ENCODE measurements around the gene TTC28.
"Not testable (repeated sequence)": the region's sequence is repeated elsewhere in the genome, so short reads cannot be mapped to it uniquely, and the experiment has no call there.

TTC28 gene

DNA sequence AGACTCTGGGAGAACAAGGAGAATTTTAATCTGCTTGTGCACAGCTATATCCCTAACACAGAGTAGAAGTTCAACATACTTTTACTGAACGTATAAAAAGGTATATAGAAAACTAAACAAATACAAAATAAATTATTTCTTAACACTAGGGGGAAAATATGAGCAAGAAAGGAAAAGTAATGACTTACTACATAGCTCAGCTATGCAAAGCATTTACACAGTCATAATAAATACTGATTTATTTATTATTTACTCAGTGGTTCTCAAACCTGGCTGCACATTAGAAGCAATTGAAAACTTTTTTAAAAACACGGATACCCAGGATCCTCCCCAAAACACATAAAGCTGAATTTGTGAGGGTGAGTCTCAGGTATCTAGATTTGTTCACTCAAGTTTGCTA lies 182.5 kb downstream of the TTC28 start:
- Mint-ChIP-seq H3K9me3 (no peaks in the 10 kb centered on the region), H3K27ac (no peak overlapping the region), H3K36me3 (no peaks in the 10 kb centered on the region), H3K4me3 (no peak overlapping the region), H3K27me3 (peaks cover 6 to 9% of the 10 kb centered on the region in 2 donors), H3K4me1 (no peaks in the 10 kb centered on the region)
- DNase-seq = no peak
- no peak for ATAC-seq (replicated peaks)

DNA sequence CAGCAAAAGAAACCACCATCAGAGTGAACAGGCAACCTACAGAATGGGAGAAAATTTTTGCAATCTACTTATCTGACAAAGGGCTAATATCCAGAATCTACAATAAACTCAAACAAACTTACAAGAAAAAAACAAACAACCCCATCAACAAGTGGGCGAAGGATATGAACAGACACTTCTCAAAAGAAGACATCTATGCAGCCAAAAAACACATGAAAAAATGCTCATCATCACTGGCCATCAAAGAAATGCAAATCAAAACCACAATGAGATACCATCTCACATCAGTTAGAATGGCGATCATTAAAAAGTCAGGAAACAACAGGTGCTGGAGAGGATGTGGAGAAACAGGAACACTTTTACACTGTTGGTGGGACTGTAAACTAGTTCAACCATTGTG lies 188.4 kb downstream of the TTC28 start:
- H3K27ac Mint-ChIP-seq; H3K4me3 Mint-ChIP-seq; H3K9me3 Mint-ChIP-seq; DNase-seq; H3K36me3 Mint-ChIP-seq; ATAC-seq (replicated peaks); H3K4me1 Mint-ChIP-seq: not testable (repeated sequence)
- H3K27me3 Mint-ChIP-seq = peaks cover 6 to 12% of the 10 kb centered on the region in 2 donors

DNA sequence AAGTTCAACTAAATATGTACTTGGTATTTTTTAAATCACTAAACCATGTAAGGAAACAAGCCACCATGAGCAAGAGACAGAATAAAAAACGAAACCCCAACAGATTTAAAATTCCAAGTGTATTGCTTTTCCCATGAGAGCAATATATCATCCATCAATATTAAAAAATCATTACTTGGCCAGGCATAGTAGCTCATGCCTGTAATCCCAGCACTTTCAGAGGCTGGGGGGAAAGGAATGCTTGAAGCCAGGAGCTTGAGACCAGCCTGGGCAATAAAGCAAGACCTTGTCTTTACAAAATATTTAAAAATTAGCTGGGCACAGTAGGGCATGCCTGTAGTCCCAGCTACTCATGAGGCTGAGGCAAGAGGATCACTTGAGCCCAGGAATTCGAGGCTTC lies 190.8 kb downstream of the TTC28 start:
- no peaks in the 10 kb centered on the region for H3K4me1 Mint-ChIP-seq
- H3K4me3 Mint-ChIP-seq = no peak overlapping the region
- H3K9me3 Mint-ChIP-seq = no peaks in the 10 kb centered on the region
- ATAC-seq (replicated peaks) (no peak), DNase-seq (no peak)
- H3K27ac Mint-ChIP-seq = no peak overlapping the region
- no peaks in the 10 kb centered on the region for H3K36me3 Mint-ChIP-seq
- peaks cover 12 to 18% of the 10 kb centered on the region in 2 donors for H3K27me3 Mint-ChIP-seq

DNA sequence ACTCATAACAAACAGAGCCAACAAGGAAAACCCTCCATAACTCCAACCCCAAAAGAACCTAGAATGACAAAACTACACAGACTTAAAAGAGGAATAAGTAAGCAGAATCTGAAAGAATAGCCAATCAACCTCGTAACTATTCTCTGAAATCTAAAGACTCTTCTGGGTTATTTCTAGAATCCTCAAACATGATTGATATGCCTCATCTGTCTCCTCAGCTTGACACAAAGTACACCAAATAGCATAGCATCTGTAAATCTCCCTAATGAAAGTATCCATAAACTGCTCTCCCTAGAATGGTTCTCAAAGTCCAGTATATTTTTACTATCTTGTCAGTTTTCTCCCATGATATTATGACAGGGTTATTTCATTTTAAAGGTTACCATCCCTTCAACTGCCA lies 195.0 kb downstream of the TTC28 start:
- no peaks in the 10 kb centered on the region for H3K4me1 Mint-ChIP-seq
- H3K27me3 Mint-ChIP-seq = peaks cover 6 to 15% of the 10 kb centered on the region in 2 donors
- ATAC-seq (replicated peaks) = no peak
- no peak overlapping the region for H3K4me3 Mint-ChIP-seq
- H3K27ac Mint-ChIP-seq = no peak overlapping the region
- no peaks in the 10 kb centered on the region for H3K36me3 Mint-ChIP-seq
- no peak for DNase-seq
- no peaks in the 10 kb centered on the region for H3K9me3 Mint-ChIP-seq

DNA sequence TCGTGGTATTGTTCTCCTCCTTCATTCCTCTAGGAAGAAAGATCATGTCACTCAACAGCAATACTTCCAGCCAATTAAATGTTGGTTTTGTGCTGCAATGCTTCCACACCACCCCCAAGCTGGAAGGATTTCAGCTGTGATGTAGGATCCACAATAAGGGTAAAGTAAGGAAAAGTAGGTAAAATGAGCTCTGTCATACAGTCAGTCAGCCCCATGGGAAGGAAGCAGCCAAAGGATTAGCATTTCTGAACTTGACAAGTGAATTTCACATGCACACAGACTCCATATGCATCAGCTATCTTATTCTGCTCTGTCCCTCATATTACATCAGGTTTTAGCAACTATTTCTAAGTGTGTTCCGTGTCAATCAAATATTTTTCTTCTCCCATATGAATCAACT lies 197.9 kb downstream of the TTC28 start:
- Mint-ChIP-seq H3K36me3 (no peaks in the 10 kb centered on the region), H3K9me3 (no peaks in the 10 kb centered on the region), H3K27me3 (peaks cover 11 to 14% of the 10 kb centered on the region in 2 donors), H3K4me3 (no peak overlapping the region), H3K4me1 (no peaks in the 10 kb centered on the region), H3K27ac (no peak overlapping the region)
- ATAC-seq (replicated peaks) = no peak
- DNase-seq = no peak

DNA sequence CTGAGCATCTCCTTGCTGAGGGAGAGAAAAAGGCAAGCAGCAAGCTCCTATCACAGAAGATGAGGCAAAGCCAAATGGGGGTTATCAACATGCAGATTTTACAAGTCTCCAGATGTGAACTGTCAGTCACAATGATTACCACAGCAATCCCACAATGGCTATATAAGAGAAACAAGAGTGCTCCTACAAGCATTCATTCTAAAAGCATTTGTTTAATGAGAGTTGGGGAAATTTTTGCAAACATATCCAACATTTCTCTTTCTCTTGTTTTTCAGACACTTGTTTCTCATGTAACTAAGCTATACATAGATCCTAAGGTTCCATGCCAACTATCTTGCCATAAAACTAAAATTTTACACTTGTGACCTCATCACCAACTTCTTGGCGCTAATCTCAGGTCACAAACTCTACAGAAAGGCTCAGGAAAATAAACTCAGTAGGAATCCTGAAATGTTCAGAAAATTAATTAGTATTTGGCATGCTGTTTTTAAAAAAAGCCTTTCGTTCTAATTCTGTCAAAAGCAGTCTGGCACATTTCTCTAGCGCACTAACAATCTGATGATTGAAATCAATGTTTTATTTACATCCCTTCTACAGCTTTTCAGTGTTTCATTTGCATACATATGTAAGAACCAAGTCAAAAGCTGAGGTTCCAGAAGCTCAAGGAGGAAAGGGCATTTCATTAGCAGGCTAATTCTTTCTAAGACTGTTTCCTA lies 199.5 kb downstream of the TTC28 start:
- Mint-ChIP-seq H3K9me3 (no peaks in the 10 kb centered on the region), H3K4me3 (no peak overlapping the region), H3K4me1 (no peaks in the 10 kb centered on the region), H3K27me3 (peaks cover 10 to 11% of the 10 kb centered on the region in 2 donors), H3K27ac (no peak overlapping the region), H3K36me3 (no peaks in the 10 kb centered on the region)
- no peak for ATAC-seq (replicated peaks)
- DNase-seq = no peak

DNA sequence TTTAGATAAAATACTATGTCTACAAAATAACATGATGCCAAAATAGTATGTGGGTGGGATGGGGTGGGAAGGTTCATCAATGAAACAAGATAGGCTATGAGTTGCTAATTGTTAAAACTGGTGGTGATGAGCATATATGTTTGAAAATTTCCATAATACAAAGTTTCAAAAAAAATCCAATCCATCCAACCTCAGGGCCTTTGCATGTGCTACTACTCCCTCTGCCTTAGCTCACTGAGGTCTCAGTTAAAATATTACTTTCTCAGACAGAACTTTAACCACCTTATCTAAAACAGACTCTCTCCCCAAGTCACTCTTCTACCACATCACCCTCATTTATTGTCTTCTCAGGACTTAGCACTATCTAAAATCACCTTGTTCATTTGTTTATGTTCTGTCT lies 201.1 kb downstream of the TTC28 start:
- Mint-ChIP-seq H3K27me3 (peaks cover 4 to 18% of the 10 kb centered on the region in 2 donors), H3K4me3 (no peak overlapping the region), H3K27ac (no peak overlapping the region), H3K4me1 (no peaks in the 10 kb centered on the region), H3K9me3 (no peaks in the 10 kb centered on the region), H3K36me3 (no peaks in the 10 kb centered on the region)
- ATAC-seq (replicated peaks) = no peak
- DNase-seq = no peak

DNA sequence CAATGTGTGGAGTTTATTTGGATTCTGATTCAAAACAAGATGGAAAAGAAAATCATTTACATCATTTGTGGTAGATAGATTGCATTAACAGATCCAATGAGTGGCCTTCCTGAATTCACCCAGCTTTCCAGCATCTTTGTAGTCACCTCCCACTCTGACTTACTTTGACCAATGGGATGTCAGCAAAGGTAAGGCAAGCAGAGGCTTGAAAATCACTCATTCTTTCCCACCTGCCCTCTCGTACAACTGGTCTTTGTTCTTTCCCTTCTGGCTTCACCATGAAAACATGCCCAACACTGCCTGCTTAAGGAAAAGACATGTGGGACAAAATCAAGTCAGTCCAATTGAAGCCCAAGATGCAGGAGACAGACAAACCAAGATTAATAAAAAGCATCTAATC lies 202.1 kb downstream of the TTC28 start:
- Mint-ChIP-seq H3K27ac (no peak overlapping the region), H3K27me3 (peaks cover 4 to 18% of the 10 kb centered on the region in 2 donors), H3K9me3 (no peaks in the 10 kb centered on the region), H3K36me3 (no peaks in the 10 kb centered on the region), H3K4me3 (no peak overlapping the region), H3K4me1 (no peaks in the 10 kb centered on the region)
- ATAC-seq (replicated peaks) (no peak), DNase-seq (no peak)

DNA sequence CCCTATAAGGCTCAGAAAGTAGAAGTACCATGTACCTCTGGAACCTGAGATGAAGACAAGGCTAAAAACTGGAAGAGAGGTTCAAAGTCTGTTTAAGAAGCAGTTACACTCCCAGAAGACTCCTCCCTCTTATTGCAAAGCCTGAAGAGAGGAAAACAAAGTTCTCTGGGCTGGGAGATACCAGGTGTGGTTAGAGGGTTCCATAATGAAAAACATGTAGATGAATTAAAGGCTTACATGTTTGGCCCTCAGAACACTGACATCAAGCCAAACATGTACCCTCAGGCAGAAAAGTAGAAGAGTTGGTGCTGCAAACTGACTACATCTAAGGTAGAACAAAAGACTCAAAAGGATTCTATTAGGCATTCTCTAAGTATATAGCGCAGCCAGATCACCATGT lies 205.3 kb downstream of the TTC28 start:
- peaks cover 0 to 28% of the 10 kb centered on the region in 2 donors for H3K27me3 Mint-ChIP-seq
- no peak for DNase-seq
- H3K9me3 Mint-ChIP-seq = no peaks in the 10 kb centered on the region
- no peaks in the 10 kb centered on the region for H3K36me3 Mint-ChIP-seq
- no peak overlapping the region for H3K4me3 Mint-ChIP-seq
- no peaks in the 10 kb centered on the region for H3K4me1 Mint-ChIP-seq
- ATAC-seq (replicated peaks) = no peak
- H3K27ac Mint-ChIP-seq = no peak overlapping the region

DNA sequence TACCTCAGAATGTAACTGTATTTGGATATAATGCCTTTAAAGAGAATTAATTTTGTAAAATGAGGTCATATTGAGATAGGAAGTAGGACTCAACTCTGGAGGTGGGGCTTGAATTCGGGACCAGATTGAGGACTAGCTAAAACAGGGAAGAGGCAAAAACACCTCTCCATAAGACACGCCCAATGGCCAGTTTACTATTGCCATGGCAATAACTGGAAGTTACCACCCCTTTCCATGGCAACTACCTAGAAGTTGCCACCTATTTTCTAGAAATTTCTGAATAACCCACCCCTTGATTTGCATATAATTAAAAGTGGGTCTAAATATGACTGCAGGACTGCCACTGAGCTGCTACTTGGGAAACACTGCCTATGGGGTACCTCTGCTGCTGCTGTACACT lies 206.4 kb downstream of the TTC28 start:
- H3K27ac Mint-ChIP-seq = no peak overlapping the region
- DNase-seq (no peak), ATAC-seq (replicated peaks) (no peak)
- H3K4me3 Mint-ChIP-seq = no peak overlapping the region
- no peaks in the 10 kb centered on the region for H3K9me3 Mint-ChIP-seq
- peaks cover 4 to 22% of the 10 kb centered on the region in 2 donors for H3K27me3 Mint-ChIP-seq
- no peaks in the 10 kb centered on the region for H3K36me3 Mint-ChIP-seq
- no peaks in the 10 kb centered on the region for H3K4me1 Mint-ChIP-seq

DNA sequence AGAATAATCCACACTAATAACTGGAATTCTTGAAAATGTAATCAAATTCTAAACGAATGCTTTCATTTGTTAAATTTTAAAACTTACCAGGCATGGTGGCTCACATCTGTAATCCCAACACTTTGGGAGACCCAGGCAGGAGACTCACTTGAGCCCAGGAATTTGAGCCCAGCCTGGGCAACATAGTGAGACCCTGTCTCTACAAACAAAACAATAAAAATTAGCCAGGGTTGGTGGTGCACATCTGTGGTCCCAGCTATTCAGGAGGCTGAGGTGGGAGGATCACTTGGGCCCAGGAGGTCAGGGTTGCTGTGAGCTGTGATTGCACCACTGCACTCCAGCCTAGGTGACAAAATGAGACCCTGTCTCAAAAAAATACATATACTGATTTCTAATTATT lies 212.6 kb downstream of the TTC28 start:
- not testable (repeated sequence) for H3K4me3 Mint-ChIP-seq; ATAC-seq (replicated peaks); H3K27me3 Mint-ChIP-seq; H3K9me3 Mint-ChIP-seq; H3K36me3 Mint-ChIP-seq; H3K27ac Mint-ChIP-seq; DNase-seq; H3K4me1 Mint-ChIP-seq

DNA sequence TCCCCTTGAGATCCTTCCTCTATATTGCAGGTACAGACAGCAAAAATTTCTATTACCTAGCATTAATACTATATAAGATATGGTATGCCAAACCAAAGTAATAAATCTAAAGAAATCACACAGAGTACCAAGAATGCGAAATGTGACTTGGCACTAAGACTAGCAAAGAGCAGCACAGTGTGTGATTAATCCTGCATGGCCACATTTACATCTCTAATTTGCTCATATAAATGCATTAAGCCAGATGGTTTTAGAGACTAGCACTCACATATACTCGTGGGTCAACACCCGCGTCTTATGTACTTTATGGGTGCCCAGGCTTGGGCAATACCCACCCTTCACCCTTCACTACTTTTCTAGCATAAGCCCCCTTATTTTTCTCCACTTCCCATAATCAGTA lies 213.2 kb downstream of the TTC28 start:
- no peak for DNase-seq
- Mint-ChIP-seq H3K27ac (no peak overlapping the region), H3K4me3 (no peak overlapping the region), H3K27me3 (peaks cover 4 to 10% of the 10 kb centered on the region in 2 donors), H3K4me1 (no peaks in the 10 kb centered on the region), H3K9me3 (no peaks in the 10 kb centered on the region), H3K36me3 (no peaks in the 10 kb centered on the region)
- ATAC-seq (replicated peaks) = no peak

DNA sequence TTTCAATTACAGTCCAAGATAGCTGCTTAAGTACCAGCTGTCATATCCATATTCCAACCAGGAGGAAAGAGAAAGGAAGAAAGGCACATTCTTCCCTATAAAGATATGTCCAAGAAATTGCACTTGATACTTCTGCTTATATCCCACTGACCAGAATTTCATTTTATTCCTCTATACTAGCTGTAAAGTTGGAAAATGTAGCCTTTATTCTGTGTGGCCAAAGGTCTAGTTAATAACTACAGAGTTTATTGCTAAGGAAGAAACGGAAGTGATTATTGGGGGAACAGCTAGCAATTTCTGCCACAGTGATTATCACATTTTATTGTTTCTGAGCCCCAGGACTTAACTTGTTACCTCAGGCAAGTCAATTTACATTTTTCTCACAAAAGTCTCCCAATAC lies 213.8 kb downstream of the TTC28 start:
- no peak for ATAC-seq (replicated peaks)
- H3K27ac Mint-ChIP-seq = no peak overlapping the region
- no peak overlapping the region for H3K4me3 Mint-ChIP-seq
- H3K4me1 Mint-ChIP-seq = no peaks in the 10 kb centered on the region
- no peaks in the 10 kb centered on the region for H3K36me3 Mint-ChIP-seq
- DNase-seq = no peak
- no peaks in the 10 kb centered on the region for H3K9me3 Mint-ChIP-seq
- H3K27me3 Mint-ChIP-seq = peaks cover 4 to 8% of the 10 kb centered on the region in 2 donors

DNA sequence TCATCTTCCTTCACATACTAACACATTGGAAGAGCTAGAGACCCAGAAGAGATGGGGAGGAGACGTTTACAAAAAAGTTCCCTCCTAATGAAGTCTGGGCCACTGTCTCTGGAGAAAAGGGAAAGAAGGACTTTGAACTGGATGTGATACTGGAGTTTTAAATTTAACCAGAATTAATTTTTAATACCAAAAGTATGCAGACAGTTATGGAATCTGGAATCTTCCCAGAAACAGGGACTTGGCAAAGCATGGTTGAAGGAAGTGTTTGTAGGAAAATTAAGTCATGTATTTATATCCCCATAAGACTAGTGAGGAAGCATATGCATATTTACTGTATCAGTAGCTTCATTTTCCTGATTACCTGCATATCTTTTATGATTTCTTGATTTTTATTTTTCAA lies 215.5 kb downstream of the TTC28 start:
- DNase-seq (no peak), ATAC-seq (replicated peaks) (no peak)
- no peaks in the 10 kb centered on the region for H3K9me3 Mint-ChIP-seq

DNA sequence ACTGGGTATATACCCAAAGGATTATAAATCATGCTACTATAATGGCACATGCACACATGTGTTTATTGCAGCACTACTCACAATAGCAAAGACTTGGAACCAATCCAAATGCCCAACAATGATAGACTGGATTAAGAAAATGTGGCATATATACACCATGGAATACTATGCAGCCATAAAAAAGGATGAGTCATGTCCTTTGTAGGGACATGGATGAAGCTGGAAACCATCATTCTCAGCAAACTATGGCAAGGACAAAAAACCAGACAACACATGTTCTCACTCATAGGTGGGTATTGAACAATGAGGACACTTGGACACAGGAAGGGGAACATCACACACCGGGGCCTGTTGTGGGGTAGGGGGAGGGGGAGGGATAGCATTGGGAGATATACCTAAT lies 216.2 kb downstream of the TTC28 start:
- H3K4me3 Mint-ChIP-seq; H3K9me3 Mint-ChIP-seq; H3K27ac Mint-ChIP-seq; H3K27me3 Mint-ChIP-seq; ATAC-seq (replicated peaks); DNase-seq; H3K4me1 Mint-ChIP-seq; H3K36me3 Mint-ChIP-seq: not testable (repeated sequence)

More for the DNA sequence above, 215.5 kb downstream of the TTC28 start:
- peaks cover 0 to 4% of the 10 kb centered on the region in 2 donors for H3K27me3 Mint-ChIP-seq
- no peak overlapping the region for H3K27ac Mint-ChIP-seq
- H3K4me3 Mint-ChIP-seq = no peak overlapping the region
- no peaks in the 10 kb centered on the region for H3K36me3 Mint-ChIP-seq
- no peaks in the 10 kb centered on the region for H3K4me1 Mint-ChIP-seq

DNA sequence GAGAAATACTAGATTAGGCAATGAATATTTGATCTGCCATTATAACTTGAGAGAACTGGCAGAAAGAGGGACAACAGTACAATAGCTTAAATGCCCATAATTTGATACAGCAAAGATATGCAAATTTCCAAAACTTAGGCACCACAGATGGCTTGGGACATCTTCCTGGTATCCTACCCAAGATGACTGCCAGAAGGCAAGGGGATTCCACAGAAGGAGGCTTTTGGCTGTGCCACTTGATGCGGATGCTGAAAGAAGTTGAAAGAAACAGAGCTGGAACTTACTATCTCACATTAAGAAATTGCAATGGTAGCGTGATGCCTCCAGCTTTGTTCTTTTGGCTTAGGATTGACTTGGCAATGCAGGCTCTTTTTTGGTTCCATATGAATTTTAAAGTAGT lies 216.7 kb downstream of the TTC28 start:
- Mint-ChIP-seq H3K27ac (no peak overlapping the region), H3K4me3 (no peak overlapping the region), H3K36me3 (no peaks in the 10 kb centered on the region), H3K27me3 (no peaks in the 10 kb centered on the region), H3K9me3 (no peaks in the 10 kb centered on the region), H3K4me1 (no peaks in the 10 kb centered on the region)
- DNase-seq (no peak), ATAC-seq (replicated peaks) (no peak)

Measured in stimulated activated naive B cell treated with anti-CD40 and anti-IgM and Interleukin-4, amounts not matched to agents 10 μg/mL and 1 μg/mL and 100 μg/mL, for 72 hours (primary cell).